OCI-M2 (cell line): ENCODE data around the gene MMP24.
"Not testable (repeated sequence)": the region's sequence is repeated elsewhere in the genome, so short reads cannot be mapped to it uniquely, and the experiment has no call there.

Source experiments
- DNase-seq: peaks from one replicate; lab custom pipeline; 2025; ENCODE audit not compliant: unreplicated experiment; lab: John Stamatoyannopoulos, UW

The MMP24 gene

DNA sequence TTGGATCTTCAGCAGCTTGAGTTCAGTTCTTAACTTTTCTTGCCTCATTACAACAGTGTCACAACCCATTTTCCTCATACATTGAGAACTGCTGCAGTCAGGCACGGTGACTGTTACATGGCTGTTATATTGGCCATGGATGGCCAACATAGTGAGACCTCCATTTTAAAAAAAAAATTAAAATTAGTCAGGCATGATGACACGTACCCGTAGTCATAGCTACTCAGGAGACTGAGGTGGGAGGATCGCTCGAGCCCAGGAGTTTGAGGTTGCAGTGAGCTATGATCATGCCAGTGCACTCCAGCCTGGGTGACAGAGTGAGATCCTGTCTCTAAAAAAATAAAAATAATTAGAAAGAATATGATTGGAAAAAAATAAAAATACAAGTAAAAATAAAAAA is 9.9 kb upstream of the MMP24 start:
- no peak for DNase-seq

DNA sequence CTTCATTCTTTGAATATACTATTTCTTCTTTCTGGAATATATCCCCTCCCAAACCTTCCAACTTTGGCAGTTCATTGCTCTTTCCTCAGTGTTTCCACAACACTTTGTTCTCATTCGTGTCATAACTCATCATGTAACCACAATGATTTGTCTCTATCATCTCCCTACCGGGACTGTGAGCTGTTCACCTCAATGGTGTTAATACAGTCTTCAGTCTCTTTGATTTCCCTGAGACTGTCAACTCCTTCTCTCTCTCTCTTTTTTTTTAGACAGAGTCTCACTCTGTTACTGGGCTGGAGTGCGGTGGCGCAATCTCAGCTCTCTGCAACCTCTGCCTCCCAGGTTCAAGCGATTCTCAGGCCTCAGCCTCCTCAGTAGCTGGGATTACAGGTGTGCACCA is 2.5 kb upstream of the MMP24 start:
- no peak for DNase-seq

DNA sequence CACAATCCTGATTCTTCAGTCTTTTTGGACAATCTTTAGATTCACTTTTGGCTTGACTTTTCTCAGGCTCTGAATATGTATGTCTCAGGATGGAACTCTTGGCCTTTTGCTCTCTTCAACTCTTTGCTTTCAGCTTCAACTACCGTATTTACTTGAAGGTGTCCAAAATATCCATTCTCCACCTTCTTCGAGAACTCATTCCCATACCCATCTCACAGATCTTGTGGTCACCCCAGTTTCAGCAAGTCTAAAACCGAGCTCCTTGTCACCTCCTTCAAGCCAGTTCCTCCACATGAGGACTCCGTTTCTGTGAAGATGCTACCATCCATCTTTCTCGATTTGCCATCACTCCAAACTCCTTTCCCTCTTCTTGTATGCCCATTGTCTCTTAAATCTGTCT is 2.0 kb upstream of the MMP24 start:
- no peak for DNase-seq

DNA sequence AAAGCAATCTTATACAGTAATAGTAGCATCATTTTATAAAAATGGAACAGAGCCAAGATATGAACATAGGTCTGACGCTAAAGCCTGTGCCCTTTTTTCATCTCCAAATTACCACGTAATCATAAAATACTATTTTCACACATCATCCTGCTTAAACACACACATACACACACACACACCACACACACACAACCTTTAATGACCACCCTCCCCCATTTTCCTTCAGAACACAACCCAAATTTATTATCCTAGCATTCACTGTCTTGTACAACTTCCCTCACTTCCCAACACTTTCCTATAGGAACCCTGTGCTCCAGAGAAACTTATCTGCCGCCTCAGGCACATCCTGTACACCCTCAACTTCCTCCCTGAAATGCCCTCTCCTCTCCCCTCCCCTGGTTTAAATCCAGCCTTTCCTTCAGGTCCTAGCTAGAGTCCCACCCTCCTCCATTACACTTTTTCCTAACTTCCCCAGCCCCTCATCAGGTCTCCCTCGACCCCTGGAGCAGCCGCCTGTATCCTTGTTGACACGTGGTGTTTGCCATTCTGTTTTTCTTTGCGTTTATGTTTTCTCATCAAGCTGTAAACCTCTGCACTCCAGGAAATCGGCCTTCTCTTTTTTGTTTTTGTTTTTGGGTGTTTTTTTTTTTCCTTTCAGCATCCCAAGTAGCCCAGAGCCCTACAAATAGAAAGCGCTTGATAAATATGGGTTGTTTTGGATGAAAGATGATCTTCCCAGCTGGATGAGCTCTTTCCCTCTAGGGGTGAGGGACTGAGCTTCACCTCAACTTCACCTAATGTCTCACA is 968 bp upstream of the MMP24 start:
- no peak for DNase-seq

DNA sequence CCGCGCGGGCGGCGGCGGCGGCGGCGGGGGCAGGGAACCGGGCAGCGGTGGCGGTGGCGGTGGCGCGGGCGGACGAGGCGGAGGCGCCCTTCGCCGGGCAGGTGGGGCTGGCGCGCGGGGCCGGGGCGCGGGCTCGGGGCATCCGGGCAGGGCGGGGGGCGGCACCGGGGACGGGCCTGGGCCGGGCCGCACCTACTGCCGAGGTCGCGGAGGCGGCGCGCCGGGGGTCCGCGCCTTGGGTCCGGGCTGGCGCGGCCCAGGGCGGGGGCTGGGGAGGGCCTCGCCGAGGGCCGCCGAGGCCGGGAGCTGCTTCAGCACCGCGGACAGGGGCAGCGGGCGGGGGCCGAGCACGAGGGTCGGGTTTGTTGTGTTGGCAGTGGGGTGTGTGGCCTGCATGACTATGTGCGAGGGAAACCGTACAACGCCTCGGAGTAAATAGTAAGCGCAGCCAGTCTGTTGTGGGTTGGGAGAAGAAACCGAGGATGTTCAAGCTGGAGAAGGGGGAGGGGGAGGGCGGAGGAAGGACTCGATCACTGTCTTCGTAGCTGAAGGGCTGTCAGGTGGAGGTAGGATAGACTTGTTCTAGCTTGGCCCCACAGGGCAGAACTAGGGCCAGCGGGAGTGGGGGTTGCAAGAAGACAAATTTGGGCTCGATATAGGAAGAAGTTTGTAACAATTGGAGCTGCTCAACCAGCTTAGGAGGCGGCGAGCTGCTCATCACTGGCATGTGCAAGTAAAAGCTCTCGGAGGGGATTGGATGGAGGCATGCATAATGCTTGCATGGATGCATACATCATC is 593 bp downstream of the MMP24 start:
- DNase-seq, result no peak

DNA sequence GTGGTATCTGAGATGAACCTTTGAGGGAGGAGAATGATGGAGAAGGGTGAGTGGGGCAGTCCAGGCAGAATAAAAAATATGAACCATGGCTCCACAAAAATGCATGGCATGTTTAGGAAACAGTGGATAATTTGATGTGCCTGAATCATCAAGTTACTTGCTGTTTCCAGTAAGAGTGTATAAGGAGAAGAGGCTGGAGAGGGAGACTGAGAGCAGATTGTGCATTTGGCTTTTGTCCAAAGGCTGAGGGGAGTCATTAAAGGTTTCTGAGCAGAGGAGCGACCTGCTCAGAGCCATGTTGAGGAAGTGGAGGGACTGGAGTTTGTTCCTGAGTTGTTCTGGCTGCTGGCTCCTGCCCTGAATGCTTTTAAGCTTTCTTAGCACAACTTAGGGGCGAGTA is 6.1 kb downstream of the MMP24 start:
- no peak for DNase-seq

DNA sequence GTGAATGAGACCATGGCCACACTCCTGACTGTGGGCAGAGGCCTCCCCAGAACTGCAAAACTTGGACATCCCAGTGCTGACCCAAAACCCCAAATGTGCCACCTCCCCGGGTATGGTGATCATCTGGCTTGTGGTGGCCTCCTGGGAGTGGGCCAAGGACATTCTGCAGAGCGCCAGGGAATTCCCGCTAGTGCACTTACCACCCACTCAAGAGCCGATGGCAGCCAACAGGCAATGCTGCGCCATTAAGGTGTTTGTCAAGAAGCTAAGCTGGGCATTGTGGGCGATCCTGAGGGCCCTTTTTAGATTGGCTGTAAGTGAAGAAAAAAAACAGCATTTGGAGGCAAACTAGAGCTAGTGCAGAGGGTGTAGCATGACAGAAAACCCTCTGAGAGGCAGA is 9.4 kb downstream of the MMP24 start:
- DNase-seq, result no peak

DNA sequence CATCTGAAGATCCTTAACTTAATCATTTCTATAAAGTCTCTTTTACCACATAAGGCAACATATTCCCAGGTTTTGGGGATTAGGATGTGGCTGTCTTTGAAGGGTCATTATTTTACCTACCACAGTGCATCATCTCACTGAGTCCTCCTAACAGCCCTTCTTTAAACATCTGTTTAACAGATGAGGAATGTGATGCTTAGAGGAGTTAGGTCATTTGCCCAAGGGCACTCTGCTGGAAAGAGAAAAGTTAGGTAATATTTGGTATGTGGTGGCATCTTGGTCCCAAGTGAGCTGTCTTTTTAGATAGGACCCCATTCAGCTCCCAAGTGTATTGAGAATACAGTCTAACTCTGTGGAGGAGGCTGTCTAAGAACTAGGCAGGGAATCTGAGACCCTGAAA is 11.0 kb downstream of the MMP24 start:
- DNase-seq, result no peak

DNA sequence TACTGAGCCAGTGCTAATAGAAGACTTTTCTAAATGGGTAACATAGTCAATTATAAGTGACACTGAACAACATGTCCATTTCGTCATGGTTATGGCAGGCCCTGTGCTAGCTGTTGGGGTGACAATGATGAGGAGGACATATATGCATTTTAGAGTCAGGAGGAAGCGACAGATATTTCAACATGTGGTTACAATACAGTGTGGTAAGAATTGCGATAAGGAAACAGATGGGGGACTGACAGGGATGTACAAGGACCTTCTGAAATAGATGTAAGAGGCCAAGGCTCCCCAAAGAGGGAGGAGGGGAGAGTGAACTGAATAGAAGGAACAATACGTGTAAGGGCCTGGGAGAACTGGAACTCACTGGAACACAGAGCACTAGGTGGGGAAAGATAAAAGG is 11.7 kb downstream of the MMP24 start:
- no peak for DNase-seq

DNA sequence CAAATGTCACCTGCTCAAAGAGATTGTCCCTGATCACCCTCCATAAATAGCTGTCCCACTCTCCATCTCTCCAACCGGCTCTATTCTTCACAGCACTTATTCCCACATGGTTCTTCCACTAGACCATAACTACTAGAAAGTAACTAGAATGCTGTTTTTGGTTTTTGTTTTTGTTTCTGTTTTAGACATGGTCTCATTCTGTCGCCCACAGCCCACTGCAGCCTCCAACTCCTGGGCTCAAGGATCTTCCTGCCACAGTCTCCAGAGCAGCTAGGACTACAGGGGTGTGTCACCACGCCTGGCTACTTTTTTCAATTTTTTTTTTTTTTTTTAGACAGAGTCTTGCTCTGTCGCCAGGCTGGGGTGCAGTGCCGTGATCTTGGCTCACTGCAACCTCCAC is 12.2 kb downstream of the MMP24 start:
- no peak for DNase-seq

DNA sequence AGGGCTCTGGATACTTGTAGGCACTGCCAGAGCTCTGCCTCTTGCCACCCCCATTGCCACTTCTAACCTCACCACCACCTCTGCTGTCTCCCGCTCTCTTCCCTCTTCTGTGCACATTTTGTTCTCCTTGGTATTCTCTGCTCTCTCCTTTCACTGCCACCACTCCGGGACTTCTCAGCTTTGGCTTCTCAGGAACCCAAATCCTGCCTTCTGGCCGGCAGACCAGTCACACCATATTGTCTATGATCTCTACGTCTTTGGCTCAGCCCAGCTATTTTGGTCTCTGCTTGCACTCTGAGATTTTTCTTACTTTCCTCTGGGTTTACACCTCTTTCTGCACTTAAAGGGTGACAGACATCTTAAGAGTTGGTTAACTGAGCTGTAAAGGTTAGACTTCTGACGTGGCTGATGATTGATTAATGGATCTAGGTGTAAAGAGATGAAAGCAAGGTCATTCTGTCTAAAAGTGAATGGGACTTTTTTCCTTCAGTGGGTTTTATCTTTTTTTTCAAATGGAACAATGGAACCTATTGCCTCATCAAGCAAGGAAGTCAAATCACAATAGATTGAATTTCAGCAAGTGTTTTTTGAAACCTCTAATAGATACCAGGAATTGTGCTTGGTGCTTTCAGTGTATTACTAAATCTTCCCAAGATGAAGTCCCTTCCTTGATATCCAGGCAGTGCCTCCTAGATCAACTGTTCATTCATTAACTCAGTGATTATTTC is 13.8 kb downstream of the MMP24 start:
- no peak for DNase-seq

DNA sequence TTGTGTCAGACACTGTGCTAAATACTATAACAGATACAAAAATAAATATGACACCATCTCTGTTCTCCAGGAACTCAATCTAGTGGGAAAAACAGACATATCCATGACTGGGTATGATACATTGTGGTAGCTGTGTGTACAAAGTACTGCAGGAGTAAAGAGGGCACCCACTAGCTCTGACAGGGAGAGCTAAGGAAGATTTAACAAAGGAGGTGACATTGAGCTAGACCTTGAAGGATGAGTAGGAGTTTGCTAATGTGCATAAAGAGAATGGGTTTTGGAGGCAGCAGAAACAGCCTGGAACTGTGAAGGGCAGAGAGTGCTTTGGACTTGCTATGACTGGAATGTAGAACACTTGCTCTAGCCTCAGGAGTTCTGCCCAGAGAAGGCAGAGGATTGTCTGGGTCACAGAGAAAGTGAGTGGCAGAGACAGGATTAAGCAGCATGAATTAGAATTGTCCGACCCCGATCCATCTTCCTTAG is 14.4 kb downstream of the MMP24 start:
- DNase-seq, result no peak

DNA sequence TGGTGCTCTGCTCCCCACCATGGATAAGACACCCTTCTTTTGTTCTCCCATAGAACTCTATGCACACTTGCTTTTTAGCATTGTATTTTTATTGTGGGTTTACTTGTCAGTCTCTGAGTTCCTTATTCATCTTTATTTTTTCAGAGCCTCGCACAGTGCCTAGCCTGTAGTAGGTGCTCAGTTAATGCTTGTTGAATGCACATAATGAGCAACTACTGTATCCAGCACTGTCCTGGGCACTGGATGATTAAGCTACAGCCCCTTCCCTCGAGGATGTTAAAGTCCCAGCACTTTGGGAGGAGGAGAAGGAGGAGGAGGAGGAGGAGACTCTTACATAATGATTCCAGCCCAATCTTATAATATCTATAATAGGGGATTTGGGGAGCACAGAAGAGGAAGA is 16.8 kb downstream of the MMP24 start:
- no peak for DNase-seq

DNA sequence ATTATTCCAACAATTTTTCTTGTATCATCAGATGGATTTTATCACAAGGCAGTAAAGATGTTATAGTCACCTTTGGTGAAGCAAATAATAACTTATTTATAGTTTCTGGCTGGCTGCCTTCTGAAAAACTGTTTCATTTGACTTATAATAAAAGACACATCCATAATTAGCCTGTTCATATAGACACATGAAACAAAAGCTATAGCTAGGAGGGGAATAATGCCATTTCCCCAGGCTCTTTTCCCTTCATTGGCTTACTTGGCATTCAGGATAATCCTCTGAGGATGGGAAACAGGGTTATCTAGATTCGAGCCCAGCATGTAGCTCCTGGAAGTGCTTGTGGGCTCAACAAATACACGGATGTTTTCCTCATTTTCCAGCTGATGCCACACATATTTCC is 17.5 kb downstream of the MMP24 start:
- no peak for DNase-seq

DNA sequence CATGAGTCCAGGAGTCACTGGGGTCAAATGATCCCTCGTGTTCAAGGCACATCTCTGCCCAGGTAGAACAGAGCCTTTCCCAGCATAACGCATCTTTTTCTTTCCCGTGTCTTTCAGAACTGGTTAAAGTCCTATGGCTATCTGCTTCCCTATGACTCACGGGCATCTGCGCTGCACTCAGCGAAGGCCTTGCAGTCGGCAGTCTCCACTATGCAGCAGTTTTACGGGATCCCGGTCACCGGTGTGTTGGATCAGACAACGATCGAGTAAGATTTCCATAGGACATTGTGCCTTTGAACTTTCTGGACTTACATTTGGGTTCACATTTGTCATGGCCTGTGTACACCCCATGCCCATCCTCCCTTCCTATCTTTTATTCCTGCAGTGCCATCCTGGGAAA is 20.2 kb downstream of the MMP24 start:
- no peak for DNase-seq

DNA sequence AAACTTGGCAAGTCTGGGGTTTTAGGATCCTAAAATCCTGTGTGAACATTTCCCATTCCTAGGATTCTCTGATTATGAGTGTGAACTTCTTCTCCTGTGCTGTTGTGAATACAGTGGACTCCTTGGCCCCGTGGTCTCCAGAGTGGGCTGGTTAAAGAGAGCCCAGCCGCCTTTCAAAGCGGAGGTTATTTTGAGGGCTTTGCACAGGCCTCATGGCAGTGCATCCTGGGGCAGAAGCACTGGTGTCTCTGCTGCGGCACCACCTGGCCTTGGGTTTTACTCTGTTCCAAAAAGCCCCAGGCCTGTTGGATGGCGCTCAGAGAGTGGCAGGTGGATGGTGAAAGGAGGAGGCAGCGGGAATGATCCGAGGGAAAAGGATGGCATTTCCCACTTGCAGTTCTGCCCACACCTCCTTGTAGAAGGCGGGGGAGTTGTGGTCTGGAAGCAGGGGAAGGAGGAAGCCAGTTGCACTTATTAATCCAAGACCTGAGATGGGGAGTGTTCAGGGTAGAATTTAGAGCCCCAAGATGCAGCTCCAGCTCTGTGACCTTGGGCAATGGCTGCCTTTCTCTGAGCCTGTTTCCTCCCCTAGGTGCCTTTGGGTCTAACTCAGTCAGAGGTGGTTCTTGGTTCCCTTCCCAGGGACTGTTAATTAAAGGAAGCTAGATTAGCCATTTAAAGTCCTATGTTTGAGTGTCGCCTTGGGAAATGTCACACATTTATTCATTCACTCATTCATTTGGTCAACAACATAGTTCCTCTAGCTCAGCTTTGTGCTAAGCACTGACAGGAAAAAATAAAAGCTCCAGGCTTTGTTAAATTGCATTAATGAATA is 22.4 kb downstream of the MMP24 start:
- DNase-seq, result no peak

DNA sequence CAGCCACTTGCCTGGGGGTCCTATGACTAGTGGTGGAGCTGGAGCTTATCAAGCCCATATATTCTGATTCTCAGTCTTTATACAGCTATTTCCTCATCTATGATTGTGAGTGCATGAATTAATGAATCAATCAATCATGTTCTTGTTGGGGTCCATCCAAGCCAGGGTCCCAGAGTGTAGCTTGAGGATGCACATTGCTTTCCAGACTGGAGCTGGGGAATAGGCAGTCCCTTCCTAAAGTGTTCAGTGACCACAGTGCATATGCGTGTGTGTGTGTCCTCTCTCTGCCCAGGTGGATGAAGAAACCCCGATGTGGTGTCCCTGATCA is 25.1 kb downstream of the MMP24 start:
- DNase-seq, result no peak

DNA sequence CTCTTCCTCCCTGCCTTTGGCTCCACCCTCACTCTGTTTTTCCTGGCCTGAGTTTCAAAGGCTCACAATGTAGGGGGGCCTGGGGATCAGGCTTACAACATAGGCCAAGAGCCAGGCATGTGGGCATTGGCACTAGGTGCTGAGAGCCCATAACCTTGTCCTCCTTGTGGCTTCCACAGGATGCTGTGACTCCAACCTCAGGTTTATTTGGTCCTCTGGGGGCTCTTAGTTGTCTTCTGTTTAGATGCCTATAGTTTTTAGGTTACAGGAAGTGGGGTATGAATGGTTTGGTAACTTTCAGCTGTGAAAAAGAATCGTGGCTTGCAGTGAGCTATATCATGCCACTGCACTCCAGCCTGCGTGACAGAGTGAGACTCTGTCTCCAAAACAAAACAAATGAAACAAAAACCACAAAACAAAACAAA is 25.6 kb downstream of the MMP24 start:
- DNase-seq, result no peak

DNA sequence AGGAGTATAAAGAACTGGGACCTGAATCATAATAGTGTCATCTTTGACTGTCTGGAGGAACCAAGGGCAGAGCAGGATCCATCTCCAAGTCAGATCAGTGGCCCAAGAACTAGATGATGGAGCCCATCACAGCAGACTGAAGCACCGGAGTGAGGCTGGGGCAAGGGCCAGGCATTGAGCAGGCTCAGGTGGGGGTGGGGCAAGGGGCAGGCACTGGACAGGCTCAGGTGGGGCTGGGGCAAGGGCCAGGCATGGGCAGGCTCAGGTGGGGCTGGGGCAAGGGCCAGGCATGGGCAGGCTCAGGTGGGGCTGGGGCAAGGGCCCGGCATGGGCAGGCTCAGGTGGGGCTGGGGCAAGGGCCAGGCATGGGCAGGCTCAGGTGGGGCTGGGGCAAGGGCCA is 26.1 kb downstream of the MMP24 start:
- DNase-seq, result not testable (repeated sequence)

DNA sequence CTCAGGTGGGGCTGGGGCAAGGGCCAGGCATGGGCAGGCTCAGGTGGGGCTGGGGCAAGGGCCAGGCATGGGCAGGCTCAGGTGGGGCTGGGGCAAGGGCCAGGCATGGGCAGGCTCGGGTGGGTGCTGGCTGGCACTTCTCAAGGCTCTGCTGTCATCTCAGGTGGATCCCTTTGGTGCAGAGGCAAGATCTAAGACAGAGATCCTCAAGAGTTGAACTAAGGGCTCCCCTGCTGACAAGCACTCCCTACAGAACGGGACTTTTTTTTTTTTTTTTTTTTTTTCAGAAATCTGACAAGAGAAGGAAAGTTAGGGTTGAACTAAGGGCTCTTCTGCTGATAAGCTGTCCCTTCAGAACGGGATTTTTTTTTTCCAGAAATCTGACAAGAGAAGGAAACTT is 26.5 kb downstream of the MMP24 start:
- no peak for DNase-seq

DNA sequence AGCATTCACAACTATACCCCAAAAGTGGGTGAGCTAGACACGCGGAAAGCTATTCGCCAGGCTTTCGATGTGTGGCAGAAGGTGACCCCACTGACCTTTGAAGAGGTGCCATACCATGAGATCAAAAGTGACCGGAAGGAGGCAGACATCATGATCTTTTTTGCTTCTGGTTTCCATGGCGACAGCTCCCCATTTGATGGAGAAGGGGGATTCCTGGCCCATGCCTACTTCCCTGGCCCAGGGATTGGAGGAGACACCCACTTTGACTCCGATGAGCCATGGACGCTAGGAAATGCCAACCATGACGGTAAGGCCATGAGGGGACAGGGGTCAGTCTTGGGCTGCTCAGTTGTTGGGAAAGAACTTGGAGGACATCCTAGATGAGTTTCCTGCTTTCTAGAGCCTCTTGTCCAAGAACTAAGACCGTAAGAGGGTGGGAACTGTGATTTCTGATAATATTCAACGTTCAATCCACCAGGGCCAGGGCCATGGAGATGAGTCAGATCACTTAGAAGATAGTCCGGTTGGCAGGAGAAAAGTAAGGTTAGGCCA is 28.0 kb downstream of the MMP24 start:
- no peak for DNase-seq
